Liver (tissue), 3 donors: Measurements from ENCODE around the gene LMF2.

Experiments
- EGR1 ChIP-seq, 2 donors: IDR thresholded peaks; 2 replicates each; pipeline ENCODE4 v1.6.1; 2016 to 2018; ENCODE audit warnings: antibody characterized with exemption in 2 of 2, low read depth in 2 of 2
- GABPA ChIP-seq, 2 donors: IDR thresholded peaks in 1 of 2; conservative IDR thresholded peaks in 1 of 2; 2 replicates each; pipeline ENCODE4 v1.6.1; 2016; ENCODE audit warnings: antibody characterized with exemption in 2 of 2, mild to moderate bottlenecking in 1 of 2, moderate library complexity in 1 of 2
- RXRA ChIP-seq, 2 donors: IDR thresholded peaks; 2 replicates each; pipeline ENCODE4 v1.6.1; 2017 to 2018; ENCODE audit warnings: antibody characterized with exemption in 2 of 2, mild to moderate bottlenecking in 1 of 2
- SP1 ChIP-seq: IDR thresholded peaks from 2 replicates; pipeline ENCODE4 v1.6.1; 2018; ENCODE audit warnings: antibody characterized with exemption, mild to moderate bottlenecking
- TAF1 ChIP-seq: conservative IDR thresholded peaks from 2 replicates; pipeline ENCODE4 v1.6.1; 2016; ENCODE audit warnings: antibody characterized with exemption, mild to moderate bottlenecking
- ZBTB33 ChIP-seq: IDR thresholded peaks from 2 replicates; pipeline ENCODE4 v1.6.1; 2016; ENCODE audit warnings: antibody characterized with exemption
- TF ChIP-seq, protein P1 (sequence below): fragments of 150-350 bp; IDR thresholded peaks from 2 replicates; pipeline ENCODE4 v1.5.1; 2017; ENCODE audit warnings: improper control_type of control experiment, low read depth, low read length; ENCODE audit not compliant: missing input control
- TF ChIP-seq, protein P2 (sequence below): IDR thresholded peaks from 2 replicates; pipeline ENCODE4 v1.6.1; 2016; ENCODE audit warnings: antibody characterized with exemption, mild to moderate bottlenecking
- TF ChIP-seq, protein P3 (sequence below): IDR thresholded peaks from 2 replicates; pipeline ENCODE4 v1.6.1; 2016; ENCODE audit warnings: antibody characterized with exemption
- donor health status: healthy.
- donor health status: healthy.

GRCh38 chr22:50468626-50469025, 38.9 kb downstream of the LMF2 start:
- TF ChIP-seq ZBTB33 (no peak), EGR1 (IDR thresholded peaks at IDR 0.05; ENCODE audit: low read depth in 2 of 2) (no peak), GABPA (IDR thresholded peaks at IDR 0.05 in 1 of 2, conservative IDR thresholded peaks at IDR 0.05 in 1 of 2) (no peak), TAF1 (no peak), RXRA (IDR thresholded peaks at IDR 0.05) (no peak), SP1 (no peak)
- TF ChIP-seq, protein P1, sequence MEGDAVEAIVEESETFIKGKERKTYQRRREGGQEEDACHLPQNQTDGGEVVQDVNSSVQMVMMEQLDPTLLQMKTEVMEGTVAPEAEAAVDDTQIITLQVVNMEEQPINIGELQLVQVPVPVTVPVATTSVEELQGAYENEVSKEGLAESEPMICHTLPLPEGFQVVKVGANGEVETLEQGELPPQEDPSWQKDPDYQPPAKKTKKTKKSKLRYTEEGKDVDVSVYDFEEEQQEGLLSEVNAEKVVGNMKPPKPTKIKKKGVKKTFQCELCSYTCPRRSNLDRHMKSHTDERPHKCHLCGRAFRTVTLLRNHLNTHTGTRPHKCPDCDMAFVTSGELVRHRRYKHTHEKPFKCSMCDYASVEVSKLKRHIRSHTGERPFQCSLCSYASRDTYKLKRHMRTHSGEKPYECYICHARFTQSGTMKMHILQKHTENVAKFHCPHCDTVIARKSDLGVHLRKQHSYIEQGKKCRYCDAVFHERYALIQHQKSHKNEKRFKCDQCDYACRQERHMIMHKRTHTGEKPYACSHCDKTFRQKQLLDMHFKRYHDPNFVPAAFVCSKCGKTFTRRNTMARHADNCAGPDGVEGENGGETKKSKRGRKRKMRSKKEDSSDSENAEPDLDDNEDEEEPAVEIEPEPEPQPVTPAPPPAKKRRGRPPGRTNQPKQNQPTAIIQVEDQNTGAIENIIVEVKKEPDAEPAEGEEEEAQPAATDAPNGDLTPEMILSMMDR = no peak
- TF ChIP-seq, protein P2, sequence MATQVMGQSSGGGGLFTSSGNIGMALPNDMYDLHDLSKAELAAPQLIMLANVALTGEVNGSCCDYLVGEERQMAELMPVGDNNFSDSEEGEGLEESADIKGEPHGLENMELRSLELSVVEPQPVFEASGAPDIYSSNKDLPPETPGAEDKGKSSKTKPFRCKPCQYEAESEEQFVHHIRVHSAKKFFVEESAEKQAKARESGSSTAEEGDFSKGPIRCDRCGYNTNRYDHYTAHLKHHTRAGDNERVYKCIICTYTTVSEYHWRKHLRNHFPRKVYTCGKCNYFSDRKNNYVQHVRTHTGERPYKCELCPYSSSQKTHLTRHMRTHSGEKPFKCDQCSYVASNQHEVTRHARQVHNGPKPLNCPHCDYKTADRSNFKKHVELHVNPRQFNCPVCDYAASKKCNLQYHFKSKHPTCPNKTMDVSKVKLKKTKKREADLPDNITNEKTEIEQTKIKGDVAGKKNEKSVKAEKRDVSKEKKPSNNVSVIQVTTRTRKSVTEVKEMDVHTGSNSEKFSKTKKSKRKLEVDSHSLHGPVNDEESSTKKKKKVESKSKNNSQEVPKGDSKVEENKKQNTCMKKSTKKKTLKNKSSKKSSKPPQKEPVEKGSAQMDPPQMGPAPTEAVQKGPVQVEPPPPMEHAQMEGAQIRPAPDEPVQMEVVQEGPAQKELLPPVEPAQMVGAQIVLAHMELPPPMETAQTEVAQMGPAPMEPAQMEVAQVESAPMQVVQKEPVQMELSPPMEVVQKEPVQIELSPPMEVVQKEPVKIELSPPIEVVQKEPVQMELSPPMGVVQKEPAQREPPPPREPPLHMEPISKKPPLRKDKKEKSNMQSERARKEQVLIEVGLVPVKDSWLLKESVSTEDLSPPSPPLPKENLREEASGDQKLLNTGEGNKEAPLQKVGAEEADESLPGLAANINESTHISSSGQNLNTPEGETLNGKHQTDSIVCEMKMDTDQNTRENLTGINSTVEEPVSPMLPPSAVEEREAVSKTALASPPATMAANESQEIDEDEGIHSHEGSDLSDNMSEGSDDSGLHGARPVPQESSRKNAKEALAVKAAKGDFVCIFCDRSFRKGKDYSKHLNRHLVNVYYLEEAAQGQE = no peak
- TF ChIP-seq, protein P3, sequence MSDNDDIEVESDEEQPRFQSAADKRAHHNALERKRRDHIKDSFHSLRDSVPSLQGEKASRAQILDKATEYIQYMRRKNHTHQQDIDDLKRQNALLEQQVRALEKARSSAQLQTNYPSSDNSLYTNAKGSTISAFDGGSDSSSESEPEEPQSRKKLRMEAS = no peak
